ENCODE data around the gene MEIOSIN. TPM values are rescaled to one million over a fixed set of nuclear protein-coding genes. Genes with fewer than 3 reads are reported as not detected.
A peak's percentile ranks its signal among the peaks of the same experiment; 100 is the strongest.
"Not testable (repeated sequence)": the region's sequence is repeated elsewhere in the genome, so short reads cannot be mapped to it uniquely, and the experiment has no call there.

Gene MEIOSIN
- total RNA-seq, 1 experiment from 2014 or later: not detected

DNA sequence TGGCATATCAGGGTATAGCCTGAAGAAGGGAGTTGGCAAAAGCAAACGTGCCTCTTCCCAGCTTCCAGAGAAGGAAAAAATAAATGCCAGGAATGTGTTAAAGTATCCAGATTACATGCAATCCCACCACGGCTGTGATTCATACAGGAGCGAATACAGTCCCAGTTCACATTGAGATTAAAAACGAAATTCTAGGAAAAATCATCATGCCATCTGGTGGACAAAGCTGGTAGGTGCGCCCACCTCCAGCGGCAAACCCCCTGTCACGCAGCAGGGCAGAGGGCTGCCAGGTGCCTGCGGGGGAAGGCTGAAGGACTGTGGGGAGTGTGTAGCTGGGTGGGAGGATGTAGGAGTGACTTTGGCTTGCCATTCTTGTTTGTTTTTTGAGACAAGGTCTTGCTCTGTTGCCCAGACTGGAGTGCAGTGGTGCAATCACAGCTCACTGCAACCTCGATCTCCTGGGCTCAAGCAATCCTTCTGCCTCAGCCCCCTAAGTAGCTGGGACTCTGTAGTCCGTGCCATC, 65.8 kb downstream of the MEIOSIN start:
- DNase-seq (ENCODE audit: low read depth): peak; percentile 84

DNA sequence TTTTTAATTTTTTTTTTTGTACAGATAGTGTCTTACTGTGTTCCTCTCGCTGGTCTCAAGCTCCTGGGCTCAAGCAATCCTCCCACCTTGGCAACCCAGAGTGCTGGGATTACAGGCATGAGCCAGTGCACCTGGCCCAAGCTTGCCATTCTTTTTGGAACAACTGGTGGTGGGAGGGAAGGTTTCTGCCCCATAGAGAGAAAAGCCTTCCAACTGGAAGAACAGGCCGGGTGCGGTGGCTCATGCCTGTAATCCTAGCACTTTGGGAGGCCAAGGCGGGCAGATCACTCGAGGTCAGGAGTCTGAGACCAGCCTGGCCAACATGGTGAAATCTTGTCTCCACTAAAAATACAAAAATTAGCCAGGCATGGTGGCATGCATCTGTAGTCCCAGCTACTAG, 66.3 kb downstream of the MEIOSIN start:
- not testable (repeated sequence) for DNase-seq (ENCODE audit: low read depth)

DNA sequence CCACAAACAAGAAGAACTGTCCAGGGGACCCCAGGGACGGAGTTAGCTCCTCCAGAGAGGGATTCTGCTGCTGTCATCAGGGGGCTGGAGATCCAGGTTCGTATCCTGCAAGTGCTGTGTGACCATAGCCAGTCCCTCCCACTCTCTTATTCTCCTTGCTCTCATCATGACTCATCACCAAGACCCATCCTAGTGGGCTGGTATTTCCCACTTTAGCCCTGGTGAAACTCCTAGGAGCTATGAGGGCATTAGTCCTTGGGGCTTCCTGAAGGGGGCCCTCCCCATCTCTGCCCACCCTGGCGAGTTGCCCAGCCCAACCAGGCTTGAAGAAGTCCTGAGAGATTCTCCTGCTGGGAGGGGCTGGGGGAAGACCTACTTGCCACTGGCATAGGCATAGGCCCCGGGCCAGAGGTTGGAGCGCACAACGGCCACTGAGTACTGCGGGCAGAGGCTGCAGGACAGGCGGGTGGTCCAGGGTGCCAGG, 66.9 kb downstream of the MEIOSIN start:
- DNase-seq (ENCODE audit: low read depth): peak; percentile 66

DNA sequence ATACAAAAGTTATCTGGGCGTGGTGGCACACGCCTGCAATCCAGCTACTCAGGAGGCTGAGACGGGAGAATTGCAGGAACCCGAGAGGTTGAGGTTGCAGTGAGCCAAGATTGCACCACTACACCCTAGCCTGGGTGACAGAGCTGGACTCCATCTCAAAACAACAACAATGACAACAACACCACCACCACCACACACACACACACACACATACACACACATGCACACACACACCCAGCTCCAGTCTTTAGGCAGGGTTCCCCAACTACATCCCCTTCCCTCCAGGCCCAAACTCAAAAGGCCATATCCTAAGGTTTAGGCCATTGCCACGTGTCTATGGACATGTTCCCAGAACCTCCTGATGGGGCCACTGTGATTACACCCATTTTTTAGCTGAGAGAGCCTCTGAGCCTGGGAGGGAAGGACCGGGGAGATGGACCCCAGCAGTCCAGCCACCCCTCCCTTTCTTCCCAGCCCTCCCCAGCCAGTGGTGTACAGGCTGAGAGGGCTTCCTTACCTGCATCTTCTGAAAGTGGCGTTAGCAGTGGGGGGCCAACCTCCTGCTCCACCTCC, 68.5 kb downstream of the MEIOSIN start:
- no peak for DNase-seq (ENCODE audit: low read depth)

DNA sequence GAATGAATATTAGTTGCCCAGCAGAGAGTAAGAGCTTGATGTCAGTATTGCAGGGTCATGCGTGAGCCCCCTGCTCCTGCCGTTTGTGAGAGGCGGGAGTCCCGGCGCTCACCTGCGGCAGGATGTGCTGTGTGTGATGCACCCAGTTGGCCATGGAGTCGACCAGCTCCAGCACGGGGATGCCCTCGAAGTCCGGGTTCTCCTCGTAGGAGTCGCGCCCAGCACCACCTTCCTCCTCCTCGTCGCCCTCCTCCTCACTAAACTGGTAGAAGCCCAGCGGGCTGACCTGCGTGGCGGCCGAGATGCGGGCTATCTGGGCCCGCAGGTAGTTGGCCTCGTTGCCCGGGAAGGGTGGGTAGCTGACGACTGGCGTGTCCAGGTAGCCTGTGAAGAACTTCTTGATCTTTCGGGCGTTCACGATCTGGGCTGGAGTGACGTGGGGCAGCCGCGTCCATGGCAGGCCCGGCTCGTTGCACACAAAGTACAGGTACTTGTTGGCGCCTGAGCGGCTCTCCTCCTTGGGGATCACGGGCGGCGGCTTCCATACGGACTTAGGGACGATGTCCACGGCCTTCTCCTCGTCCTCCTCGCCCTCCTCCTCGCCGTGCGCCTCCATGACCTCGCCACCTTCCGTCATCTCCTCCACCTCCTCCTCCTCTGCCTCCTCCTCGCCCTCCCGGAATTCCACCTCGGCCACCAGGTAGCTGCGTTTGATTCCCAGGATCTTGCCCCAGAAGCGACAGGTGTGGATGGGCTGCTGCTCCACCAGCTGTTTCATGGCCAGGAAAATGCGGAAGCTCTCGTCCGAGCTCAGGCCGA, 71.1 kb downstream of the MEIOSIN start:
- DNase-seq (ENCODE audit: low read depth): no peak

GRCh38 chr19:45804959-45805230, 71.7 kb downstream of the MEIOSIN start:
- no peak for DNase-seq (ENCODE audit: low read depth)

GRCh38 chr19:45805719-45806118, 72.5 kb downstream of the MEIOSIN start:
- no peak for DNase-seq (ENCODE audit: low read depth)

DNA sequence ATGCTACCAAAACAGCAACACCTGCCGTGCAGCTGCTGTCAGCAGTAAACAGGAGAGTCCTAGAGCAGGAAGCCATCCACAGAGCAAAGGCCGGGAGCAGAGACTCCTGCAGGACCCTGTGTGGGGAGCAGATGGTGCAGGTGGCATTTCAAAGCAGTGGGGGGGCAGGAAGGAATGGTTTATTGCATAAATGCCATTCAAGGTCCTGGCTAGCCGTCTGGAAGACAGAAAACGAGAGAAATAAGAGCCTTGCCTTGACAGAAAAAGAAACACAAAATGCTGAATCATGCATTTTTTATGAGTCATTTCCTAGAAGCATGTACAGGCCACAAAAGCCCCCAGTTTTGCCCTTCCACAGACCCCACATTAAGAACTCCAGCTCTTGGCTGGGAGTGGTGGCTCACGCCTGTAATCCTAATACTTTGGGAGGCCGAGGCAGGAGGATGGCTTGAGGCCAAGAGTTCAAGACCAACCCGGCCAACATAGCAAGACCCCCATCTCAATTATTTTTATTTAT, 76.5 kb downstream of the MEIOSIN start:
- DNase-seq (ENCODE audit: low read depth): peak; percentile 79

- DNase-seq (ENCODE audit: low read depth): no peak
Observed at GRCh38 chr19:45812297-45812696, 79.1 kb downstream of the MEIOSIN start.

Other genes with a start within 250 kb of the MEIOSIN start
- 12.9 TPM in 2 replicates for gene RTN2, start 236.4 kb upstream of the MEIOSIN start, total RNA-seq (2014; rRNA removed; shearing (Covaris generic))
- 1.8 and 2.3 TPM in 2 replicates for gene PPM1N, start 235.0 kb upstream of the MEIOSIN start, total RNA-seq (2014; rRNA removed; shearing (Covaris generic))
- 53.8 and 79.1 TPM in 2 replicates for gene VASP, start 226.0 kb upstream of the MEIOSIN start, total RNA-seq (2014; rRNA removed; shearing (Covaris generic))
- gene OPA3, start 148.6 kb upstream of the MEIOSIN start, total RNA-seq (2014; rRNA removed; shearing (Covaris generic)): 5.2 and 8.4 TPM in 2 replicates
- 0.10 TPM in 1 of 2 replicates, not detected in the other for gene GPR4, start 131.2 kb upstream of the MEIOSIN start, total RNA-seq (2014; rRNA removed; shearing (Covaris generic))
- gene EML2, start 94.0 kb upstream of the MEIOSIN start, total RNA-seq (2014; rRNA removed; shearing (Covaris generic)): 14.4 and 20.2 TPM in 2 replicates
- gene GIPR, start 65.2 kb upstream of the MEIOSIN start, total RNA-seq (2014; rRNA removed; shearing (Covaris generic)): not detected in 2 replicates
- 474 and 568 TPM in 2 replicates for gene SNRPD2, start 41.5 kb upstream of the MEIOSIN start, total RNA-seq (2014; rRNA removed; shearing (Covaris generic))
- 13.8 and 15.4 TPM in 2 replicates for gene QPCTL, start 40.8 kb upstream of the MEIOSIN start, total RNA-seq (2014; rRNA removed; shearing (Covaris generic))
- gene FBXO46, start 2.5 kb upstream of the MEIOSIN start, total RNA-seq (2014; rRNA removed; shearing (Covaris generic)): 3.2 and 5.3 TPM in 2 replicates
- gene SIX5, start 35.8 kb downstream of the MEIOSIN start, total RNA-seq (2014; rRNA removed; shearing (Covaris generic)): 5.6 and 6.4 TPM in 2 replicates
- gene DMPK, start 49.1 kb downstream of the MEIOSIN start, total RNA-seq (2014; rRNA removed; shearing (Covaris generic)): 9.3 and 11.1 TPM in 2 replicates
- 14.2 and 20.6 TPM in 2 replicates for gene DMWD, start 59.4 kb downstream of the MEIOSIN start, total RNA-seq (2014; rRNA removed; shearing (Covaris generic))
- gene RSPH6A, start 81.9 kb downstream of the MEIOSIN start, total RNA-seq (2014; rRNA removed; shearing (Covaris generic)): not detected in 2 replicates
- 27.8 and 33.0 TPM in 2 replicates for gene SYMPK, start 129.7 kb downstream of the MEIOSIN start, total RNA-seq (2014; rRNA removed; shearing (Covaris generic))
- not detected in 2 replicates for gene FOXA3, start 130.9 kb downstream of the MEIOSIN start, total RNA-seq (2014; rRNA removed; shearing (Covaris generic))
- gene IRF2BP1, start 152.7 kb downstream of the MEIOSIN start, total RNA-seq (2014; rRNA removed; shearing (Covaris generic)): 12.1 and 19.4 TPM in 2 replicates
- 0.88 and 1.1 TPM in 2 replicates for gene MYPOP, start 169.2 kb downstream of the MEIOSIN start, total RNA-seq (2014; rRNA removed; shearing (Covaris generic))
- gene NANOS2, start 181.3 kb downstream of the MEIOSIN start, total RNA-seq (2014; rRNA removed; shearing (Covaris generic)): not detected in 2 replicates
- not detected in 2 replicates for gene NOVA2, start 240.4 kb downstream of the MEIOSIN start, total RNA-seq (2014; rRNA removed; shearing (Covaris generic))